LNCAP (cell line): ENCODE measurements around the gene CAMTA1.

ENCODE experiments used
- CTCF ChIP-seq: fragments of 450-650 bp; IDR thresholded peaks from 2 replicates; pipeline ENCODE4 v1.5.1; 2017; ENCODE audit warnings: mild to moderate bottlenecking

Gene CAMTA1

DNA sequence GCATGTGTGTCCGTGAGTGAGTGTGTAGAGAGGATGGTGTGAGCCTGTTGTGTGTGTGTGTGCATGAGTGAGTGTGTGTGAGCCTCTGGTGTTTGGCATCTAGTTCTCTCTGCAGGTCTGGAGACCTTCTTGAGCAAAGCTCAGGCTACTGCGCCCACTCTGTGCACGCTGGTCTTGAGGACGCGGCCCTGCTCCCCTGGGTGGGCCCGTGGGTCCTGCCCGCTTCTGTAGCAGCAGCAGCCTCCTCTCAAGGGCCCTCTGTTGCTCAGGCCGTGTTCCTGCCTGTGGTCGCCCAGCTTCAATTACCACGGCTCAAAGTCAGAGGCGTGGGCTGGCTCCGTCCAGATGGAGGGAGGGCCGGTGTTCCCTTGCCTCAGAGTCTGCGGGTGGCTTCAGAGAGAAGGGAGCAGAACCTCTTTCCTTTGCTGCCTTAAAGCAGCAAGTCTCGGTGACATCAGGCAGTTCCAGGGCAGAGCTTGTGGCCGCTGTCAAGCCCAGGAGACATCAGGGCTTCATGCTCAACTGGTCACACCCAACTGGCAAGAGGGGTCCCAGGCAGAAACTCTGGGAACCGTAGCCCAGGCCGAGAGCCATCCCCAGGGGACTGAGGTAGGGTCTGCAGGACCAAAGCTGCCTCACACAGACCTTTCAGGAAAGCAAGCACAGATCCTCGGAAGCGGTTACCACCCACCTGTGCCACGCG, 715.3 kb downstream of the CAMTA1 start:
- TF ChIP-seq CTCF: no peak

- TF ChIP-seq CTCF: no peak
Observed at GRCh38 chr1:7501084-7501491, 715.8 kb downstream of the CAMTA1 start.

DNA sequence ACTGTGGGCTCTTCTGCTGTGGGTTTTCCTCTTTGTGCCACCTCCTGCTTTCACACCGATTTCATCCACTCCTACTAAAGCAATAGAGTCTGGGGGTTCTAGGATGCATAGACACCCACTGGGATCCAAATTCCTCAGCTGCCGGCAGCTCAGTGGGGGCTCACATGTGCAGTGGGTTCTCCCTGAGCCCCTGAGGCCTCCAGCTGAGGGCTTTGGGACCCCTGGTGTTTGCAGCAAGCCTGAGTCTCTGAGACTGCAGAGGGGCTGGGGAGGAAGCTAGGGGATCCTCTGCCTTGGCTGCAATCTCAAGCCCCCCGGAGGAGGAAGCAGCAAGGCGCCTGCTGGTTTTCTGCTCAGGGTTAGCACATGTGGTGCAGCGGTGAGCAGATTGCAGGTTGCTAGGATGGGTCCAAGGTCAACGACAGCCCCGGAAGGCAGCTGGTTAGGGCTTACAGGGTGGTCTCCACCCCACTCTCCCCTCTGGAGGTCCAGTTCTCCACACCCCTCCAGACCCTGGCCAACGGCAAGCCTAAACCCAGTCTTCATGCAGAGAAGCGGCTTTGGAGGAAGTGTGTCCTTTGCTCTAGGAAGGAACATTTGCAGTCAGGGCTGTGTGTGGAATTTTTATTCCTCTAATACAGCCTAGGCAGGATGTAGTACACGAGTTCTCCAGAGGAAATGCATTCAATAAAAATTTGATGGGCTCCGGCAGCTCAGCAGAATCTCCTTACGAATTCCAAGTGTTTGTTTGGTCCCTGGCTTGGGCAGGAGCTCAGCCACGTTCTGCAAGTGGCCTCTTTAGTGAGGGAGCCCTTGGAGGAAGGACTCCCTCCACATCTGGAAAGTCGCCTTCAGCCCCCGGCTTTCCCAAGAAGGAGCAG, 716.7 kb downstream of the CAMTA1 start:
- no peak for TF ChIP-seq CTCF

DNA sequence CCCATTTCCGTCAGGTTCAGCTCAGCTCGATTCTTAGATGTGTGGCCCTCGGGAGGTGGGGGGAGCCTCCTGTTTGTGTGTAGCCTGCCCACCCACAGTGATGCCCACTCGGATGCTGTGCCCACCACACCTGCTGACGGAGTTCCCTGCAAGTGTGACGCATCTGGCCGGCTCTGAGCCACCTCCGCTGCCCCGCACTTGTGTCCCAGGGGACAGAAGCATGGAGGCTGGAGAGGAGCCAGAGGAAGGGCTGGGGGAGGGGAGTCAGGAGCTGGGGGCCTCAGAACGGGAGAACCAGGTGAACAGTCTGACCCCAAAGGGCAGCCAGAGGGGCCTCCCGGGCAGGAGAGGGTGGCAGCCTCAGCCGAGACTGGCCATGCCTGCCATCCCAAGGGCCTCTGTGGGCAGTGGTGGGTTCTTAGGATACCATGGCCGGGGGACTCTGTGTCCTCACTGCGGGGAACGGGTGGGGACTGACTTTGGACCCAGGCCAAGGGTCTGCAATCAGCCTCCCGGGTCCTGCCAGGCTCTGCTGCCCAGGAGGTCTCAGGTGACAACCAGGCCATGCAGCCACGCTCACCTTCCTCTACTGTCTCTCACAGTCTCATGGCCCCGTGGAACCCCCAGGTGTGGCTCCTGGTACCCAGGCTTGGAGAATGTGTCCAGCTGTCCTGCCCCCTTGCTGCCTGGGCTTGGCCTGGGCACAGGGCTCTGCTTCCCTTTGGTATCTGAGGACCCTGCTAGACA, 718.6 kb downstream of the CAMTA1 start:
- no peak for TF ChIP-seq CTCF

DNA sequence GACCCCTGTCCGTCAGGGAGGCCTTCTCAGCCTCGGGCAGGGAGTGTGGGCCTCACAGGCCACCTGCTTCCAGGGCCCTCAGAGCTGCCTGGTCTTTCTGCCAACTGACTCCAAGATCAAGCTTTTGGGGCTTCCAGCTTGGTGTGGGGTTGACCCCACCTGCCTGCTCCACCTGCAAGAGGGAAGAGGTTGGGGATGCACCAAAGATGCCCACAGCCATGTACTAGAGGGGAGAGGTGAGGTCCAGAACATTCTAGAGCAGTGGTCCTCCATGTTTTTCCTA, 719.1 kb downstream of the CAMTA1 start:
- no peak for TF ChIP-seq CTCF

DNA sequence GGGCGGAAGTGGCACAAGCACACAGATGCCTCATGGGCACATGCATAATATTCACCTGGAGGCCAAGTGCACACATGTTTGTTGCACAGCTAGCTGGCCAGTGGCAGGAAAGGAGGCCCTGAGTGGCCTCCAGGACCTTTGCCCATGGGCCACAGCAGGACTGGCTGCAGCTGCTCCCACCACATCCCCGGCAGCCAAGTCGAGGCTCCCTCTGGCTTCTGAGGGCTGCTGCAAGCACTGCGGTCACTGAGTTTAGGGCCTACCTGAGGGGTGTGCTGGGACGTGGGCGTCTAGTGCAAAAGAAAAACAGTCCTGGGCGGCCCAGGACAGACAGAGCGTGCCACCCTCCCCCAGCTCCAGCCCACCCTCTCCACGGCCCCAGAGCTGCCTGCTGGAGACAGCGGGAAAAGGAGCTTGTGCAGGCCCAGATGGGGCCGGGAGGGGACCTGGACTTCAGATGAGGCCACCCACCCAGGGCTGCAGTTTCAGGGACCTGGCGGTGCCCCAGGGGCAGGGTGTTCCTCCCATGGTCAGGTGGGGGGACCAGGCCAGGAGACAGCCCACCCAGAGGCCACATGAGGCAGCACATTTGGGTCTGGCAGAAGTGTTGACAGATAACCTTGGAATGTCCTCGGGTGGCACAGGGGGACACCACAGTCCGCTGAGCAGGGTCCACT, 720.0 kb downstream of the CAMTA1 start:
- no peak for TF ChIP-seq CTCF

DNA sequence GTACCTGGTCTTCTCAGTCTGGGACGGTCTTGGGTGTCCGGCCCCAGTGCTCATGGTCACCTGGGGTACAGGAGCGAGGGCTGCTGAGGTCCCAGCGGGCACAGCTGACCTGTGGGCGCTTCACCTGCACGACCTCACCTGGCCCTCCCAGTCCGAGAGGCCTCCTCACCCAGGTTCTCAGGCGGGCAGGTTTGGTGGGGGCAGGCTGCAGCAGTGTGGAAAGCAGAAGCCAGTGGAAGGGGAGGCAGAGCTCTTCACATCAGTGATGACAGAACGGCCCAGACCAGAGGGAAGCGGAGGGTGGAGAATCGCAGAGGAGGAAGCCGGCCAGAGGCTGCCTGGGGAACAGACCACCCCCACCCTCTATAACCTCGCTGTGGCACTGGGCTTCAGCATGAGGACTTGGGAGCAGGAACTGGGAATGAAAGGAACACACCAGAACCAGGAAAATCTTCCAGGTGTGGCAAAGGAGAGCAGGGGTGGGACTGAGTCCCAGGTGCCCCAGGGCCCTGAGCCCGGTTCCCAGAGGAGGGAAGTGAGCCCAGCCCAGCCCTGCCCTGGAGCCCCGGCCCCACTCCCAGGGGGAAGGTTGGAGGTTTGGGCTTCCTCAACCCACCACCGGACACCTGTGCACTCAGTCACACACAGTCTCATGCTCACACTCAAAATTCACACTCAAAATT, 720.7 kb downstream of the CAMTA1 start:
- TF ChIP-seq CTCF: no peak
